Left ventricle myocardium inferior (tissue), 1 donor: ENCODE data around the gene SIX5. TPM values are rescaled to one million over a fixed set of nuclear protein-coding genes. Genes with fewer than 3 reads are reported as not detected.

Source experiments
- DNase-seq: peaks from one replicate; pipeline ENCODE4 v3.0.0-alpha.2; 2020
- H3K27ac ChIP-seq: fragments of 200-600 bp; replicated peaks from 2 replicates; pipeline ENCODE4 v1.8.0; 2021
- H3K27me3 ChIP-seq: fragments of 200-600 bp; 2 replicates; pipeline ENCODE4 v1.8.0; 2021; ENCODE audit warnings: low read depth
- H3K36me3 ChIP-seq: fragments of 200-600 bp; 2 replicates; pipeline ENCODE4 v1.8.0; 2021
- H3K4me1 ChIP-seq: fragments of 200-600 bp; 2 replicates; pipeline ENCODE4 v1.8.0; 2021
- H3K4me3 ChIP-seq: fragments of 200-600 bp; 2 replicates; pipeline ENCODE4 v1.8.0; 2021; ENCODE audit warnings: mild to moderate bottlenecking, moderate library complexity
- H3K9me3 ChIP-seq: fragments of 200-600 bp; replicated peaks from 2 replicates; pipeline ENCODE4 v1.8.0; 2021
- intact Hi-C: fragments of 100-400 bp; cut with micrococcal nuclease; formaldehyde crosslinking; loops from one replicate; pipeline ENCODE4 v1.11.0; 2022
- total RNA-seq: library from RNA; stranded (reverse); fragmentation: NEBNext Ultra II Directional; extraction: Animal tissue kit (Norgen Biotek cat#: 25700); gene quantifications from one replicate; pipeline ENCODE4 v1.2.1, GENCODE V29; 2021
- TF ChIP-seq, protein P1 (sequence below): fragments of 200-600 bp; IDR thresholded peaks from 2 replicates; pipeline ENCODE4 v1.8.0; 2021; ENCODE audit warnings: antibody characterized with exemption, mild to moderate bottlenecking, borderline replicate concordance
- donor health status: DM: no; HTN: yes; CAD: no; lungs with severe emphysema.

SIX5 gene
- total RNA-seq, 1 donor from 2014 or later: 21.8 TPM

DNA sequence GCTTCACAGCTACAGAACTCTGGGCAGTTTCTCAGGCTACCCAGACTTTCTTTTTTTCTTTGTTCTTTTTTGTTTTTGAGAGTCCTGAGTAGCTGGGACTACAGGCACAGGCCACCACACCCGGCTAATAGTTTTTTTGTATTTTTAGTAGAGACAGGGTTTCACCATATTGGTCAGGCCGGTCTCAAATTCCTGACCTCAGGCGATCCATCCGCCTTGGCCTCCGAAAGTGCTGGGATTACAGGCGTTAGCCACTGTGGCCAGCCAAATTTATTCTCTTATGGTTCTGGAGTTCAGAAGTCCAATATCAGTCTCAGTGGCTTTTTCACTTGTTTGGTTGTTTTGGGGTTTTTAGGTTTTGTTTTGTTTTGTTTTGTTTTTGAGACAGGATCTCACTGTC lies 23.4 kb downstream of the SIX5 start:
- TF ChIP-seq, protein P1, sequence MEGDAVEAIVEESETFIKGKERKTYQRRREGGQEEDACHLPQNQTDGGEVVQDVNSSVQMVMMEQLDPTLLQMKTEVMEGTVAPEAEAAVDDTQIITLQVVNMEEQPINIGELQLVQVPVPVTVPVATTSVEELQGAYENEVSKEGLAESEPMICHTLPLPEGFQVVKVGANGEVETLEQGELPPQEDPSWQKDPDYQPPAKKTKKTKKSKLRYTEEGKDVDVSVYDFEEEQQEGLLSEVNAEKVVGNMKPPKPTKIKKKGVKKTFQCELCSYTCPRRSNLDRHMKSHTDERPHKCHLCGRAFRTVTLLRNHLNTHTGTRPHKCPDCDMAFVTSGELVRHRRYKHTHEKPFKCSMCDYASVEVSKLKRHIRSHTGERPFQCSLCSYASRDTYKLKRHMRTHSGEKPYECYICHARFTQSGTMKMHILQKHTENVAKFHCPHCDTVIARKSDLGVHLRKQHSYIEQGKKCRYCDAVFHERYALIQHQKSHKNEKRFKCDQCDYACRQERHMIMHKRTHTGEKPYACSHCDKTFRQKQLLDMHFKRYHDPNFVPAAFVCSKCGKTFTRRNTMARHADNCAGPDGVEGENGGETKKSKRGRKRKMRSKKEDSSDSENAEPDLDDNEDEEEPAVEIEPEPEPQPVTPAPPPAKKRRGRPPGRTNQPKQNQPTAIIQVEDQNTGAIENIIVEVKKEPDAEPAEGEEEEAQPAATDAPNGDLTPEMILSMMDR: no peak
- Histone ChIP-seq H3K27ac (no peak overlapping the region), H3K4me1 (no peaks in the 10 kb centered on the region), H3K27me3 (no peaks in the 10 kb centered on the region), H3K36me3 (no peaks in the 10 kb centered on the region), H3K4me3 (no peak overlapping the region), H3K9me3 (no peaks in the 10 kb centered on the region)
- no peak for DNase-seq
- intact Hi-C loops: no loop called here

DNA sequence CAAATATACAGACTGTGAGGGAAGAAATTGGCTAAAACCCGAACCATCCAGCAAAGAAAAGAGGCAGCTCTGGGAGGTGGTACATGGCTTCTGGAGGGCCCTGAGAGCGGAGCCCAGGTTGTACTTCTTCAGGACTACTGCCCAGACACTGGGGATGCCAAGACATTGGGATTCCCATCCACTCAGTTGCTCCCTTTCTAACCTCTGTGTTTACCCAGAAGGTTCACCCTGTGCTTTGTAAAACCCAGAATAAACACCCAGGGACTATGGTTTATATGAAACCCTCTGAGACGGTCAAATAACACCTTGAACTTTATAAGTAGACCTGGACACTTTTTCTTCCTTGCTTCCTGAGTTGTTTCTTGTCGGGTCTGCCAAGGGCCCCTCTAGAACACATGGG lies 26.1 kb downstream of the SIX5 start:
- Histone ChIP-seq H3K4me3 (no peak overlapping the region), H3K4me1 (no peaks in the 10 kb centered on the region), H3K36me3 (no peaks in the 10 kb centered on the region), H3K27me3 (no peaks in the 10 kb centered on the region), H3K27ac (no peak overlapping the region), H3K9me3 (no peaks in the 10 kb centered on the region)
- DNase-seq: no peak
- intact Hi-C loops: no loop called here
- TF ChIP-seq, protein P1: no peak

DNA sequence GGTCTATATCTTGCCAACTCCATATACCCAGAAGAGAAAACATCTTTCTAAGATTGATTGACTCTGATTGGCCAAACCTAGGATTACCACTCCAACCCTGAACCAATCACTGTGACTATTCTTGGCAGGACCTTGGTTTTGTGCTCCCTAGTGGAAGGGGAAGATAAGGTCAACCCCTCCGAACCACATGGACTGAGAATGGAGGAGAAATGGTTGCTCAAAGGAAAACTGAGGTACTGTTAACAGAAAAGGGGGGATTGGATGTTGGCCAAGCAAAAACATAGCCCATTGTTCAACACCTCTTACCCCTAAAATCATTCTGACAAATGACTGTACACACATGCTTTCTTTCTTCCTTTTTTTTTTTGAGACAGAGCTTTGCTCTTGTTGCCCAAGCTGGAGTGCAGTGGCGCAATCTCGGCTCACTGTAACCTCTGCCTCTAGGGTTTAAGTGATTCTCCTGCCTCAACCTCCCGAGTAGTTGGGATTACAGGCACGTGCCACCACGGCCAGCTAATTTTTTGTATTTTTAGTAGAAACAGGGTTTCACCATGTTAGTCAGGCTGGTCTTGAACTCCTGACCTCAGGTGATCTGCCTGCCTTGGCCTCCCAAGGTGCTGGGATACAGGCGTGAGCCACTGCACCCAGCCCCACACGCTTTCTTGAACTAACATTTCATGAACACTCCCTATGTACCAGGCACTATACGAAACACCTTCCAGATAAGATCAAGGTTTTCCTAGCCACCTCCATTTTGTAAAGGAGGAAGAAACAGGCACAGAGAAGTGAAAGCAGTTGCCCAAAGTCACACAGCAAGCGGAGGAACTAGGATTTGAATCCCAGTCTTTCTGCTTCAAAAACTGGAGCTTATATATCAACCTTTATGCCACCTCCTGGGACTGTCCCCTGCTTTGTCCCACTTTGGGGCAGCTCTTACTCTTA lies 29.3 kb downstream of the SIX5 start:
- no peaks in the 10 kb centered on the region for H3K27me3 ChIP-seq
- DNase-seq: no peak
- H3K4me1 ChIP-seq: no peaks in the 10 kb centered on the region
- TF ChIP-seq, protein P1: no peak
- no peaks in the 10 kb centered on the region for H3K36me3 ChIP-seq
- no peak overlapping the region for H3K4me3 ChIP-seq
- intact Hi-C loops: no loop called here
- no peaks in the 10 kb centered on the region for H3K9me3 ChIP-seq
- H3K27ac ChIP-seq: no peak overlapping the region

DNA sequence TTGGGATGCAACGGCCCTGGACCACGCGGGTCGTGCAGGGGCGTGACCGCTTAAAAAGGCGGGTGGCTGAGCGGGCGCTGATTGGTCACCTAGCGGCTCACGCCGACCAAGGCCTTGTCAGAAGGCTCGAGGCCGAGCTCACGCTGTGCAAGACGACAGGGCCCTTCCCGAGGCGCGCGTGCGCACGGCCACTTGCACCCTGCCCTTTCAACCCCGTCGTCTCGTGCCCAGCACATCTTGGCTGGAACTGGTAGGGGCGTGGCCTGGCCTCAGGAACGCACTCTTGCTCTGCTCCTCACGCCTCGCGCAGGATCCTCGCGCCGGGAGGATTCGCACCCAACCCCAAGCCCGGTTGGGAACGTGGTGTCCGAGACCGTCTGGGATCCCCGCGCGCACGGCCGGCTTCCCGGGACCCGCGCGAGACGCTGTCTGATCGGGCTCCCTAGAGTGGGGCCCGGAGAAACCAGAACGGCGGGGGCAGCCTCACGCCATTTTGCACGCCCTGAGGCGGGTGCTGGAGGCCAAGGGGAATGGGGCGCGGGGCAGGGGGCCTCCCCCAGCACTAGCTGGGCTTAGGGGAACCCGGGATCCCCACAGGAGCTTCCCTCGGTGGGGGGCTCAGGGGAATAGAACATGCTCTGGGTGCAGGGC lies 35.8 kb downstream of the SIX5 start, which contains the start of gene MEIOSIN:
MEIOSIN (plus strand) TSS at position 280 of the 651 bp plus-strand sequence. CDS start 1,938 bp downstream, outside the sequence.
- H3K4me1 ChIP-seq: peaks cover 27% of the 10 kb centered on the region
- TF ChIP-seq, protein P1: no peak
- no peaks in the 10 kb centered on the region for H3K36me3 ChIP-seq
- intact Hi-C loops: no loop called here
- no peak within 1 kb of the TSS for H3K27ac ChIP-seq
- H3K4me3 ChIP-seq: no peak within 1 kb of the TSS
- no peaks in the 10 kb centered on the region for H3K9me3 ChIP-seq
- H3K27me3 ChIP-seq: no peaks in the 10 kb centered on the region
- no peak for DNase-seq

DNA sequence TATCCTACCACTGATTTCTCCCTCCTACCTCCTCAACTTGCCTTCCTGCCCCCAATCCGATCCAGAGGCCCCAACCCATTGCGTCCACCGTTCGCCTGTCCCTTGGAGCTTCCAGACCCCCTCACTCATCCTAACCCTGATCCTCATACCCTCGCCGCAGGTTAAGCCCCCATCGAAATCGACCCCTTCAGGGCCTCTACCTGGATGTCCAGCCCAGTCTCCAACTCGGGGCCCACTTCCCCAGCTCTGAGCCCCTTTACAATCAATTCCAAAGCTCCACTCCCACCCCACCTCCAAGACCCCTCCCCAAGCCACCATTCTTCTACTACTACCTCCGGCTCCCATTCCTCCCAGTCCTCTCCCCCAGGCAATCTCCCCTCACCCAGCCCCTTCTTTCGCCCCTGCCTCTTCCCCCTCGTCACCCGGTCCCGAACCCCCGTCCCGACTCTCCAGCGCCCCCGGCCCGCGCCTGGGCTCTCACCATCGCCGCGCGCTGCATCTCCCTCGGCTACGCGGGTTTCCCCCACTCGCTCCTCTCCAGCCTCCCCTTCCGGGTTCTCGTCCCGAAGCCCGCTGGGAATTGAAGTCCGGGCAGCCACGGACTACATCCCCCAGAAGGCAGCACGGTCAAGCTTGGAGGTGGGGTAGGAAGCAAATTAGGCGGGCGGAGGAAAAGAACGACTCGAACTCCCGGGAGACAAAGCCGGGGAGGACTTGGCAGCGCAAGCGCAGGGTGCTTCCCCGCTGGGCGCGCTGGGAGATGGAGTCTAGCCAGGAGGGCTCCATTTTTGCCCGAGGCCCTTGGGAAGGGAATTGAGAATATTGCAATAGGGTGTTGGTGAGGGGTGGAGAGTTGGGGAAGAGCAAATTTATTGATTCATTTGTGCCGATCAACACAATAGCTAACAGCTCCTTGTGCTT lies 38.4 kb downstream of the SIX5 start, which contains the start of gene FBXO46:
FBXO46 (minus strand) TSS at position 529 of the 921 bp plus-strand sequence. CDS start 17,401 bp downstream, outside the sequence.
- peak; percentile 96 for DNase-seq
- Histone ChIP-seq H3K27ac (peak within 1 kb of the TSS; percentile 76), H3K4me3 (peak within 1 kb of the TSS; percentile 87), H3K4me1 (peaks cover 27% of the 10 kb centered on the region), H3K36me3 (no peaks in the 10 kb centered on the region), H3K9me3 (no peaks in the 10 kb centered on the region), H3K27me3 (no peaks in the 10 kb centered on the region)
- TF ChIP-seq, protein P1: no peak
- intact Hi-C loops: no loop called here
